ENCODE data around the gene HMGCL. TPM values are rescaled to one million over a fixed set of nuclear protein-coding genes. Genes with fewer than 3 reads are reported as not detected.
A peak's percentile ranks its signal among the peaks of the same experiment; 100 is the strongest.

Gene HMGCL
- total RNA-seq, 1 experiment from 2014 or later: 20.5 TPM

DNA sequence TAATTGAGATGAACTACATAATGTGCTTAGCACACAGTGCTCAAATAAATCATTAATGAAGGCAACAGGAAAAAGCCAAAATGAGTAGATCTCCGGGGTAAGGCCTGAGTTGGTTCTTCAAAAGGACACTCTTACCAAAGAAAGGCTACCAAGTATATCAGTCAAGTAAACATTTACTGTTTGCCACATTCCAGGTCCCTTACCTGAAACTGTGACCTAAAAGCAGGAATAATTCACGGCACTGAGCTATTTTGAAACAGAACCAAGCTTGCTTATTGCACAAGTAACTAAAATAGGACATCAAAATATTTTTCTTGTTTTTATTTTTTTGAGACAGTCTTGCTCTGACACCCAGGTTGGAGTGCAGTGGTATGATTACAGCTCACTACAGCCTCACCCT, 49.0 kb downstream of the HMGCL start:
- no peak for DNase-seq (ENCODE audit: low read depth)

DNA sequence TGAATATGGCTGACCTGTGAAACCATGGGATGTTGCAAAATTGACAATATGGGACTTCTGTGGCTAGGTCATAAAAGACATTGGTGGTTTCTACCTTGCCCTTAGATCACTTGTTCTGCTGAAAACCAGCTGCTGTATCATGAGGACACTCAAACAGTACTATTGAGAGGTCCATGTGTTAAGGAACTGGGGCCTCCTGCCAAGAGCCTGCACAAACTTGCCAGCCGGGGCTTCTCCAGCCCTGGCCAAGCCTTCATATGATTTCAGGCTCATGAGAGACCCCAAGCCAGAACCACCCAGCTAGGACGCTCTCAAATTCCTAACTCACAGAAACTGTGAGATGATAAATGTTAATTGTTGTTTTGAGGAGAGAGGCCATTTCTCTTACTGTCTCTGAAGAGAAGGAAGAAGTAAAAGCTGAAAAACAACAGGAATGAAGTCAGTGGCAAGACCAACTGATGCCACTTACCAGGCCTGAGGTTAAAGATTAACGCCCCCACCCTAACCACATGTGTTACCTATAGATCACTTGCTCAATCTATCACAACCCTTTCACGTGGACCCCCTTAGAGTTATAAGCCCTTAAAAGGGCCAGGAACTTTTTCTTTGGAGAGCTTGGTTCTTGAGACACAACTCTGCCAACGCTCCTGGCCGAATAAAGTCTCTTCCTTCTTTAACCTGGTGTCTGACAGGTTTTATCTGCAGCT, 50.9 kb downstream of the HMGCL start:
- DNase-seq (ENCODE audit: low read depth): no peak

DNA sequence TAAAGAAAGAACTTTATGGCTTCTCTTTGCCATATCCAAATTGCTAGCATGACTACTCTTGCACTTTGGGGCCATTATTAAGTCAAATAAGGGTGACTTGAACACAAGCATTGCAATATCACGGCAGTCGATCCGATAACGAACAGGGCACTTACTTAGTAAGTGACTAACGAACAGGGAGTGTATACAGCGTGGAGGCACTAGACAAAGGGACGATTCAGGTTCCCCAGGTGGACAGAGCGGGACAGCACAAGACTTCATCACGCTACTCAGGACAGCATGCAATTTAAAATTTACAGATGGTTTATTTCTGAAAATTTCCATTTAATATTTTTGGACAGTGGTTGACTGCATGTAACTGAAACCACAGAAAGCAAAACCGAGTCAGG, 52.4 kb downstream of the HMGCL start:
- no peak for DNase-seq (ENCODE audit: low read depth)

DNA sequence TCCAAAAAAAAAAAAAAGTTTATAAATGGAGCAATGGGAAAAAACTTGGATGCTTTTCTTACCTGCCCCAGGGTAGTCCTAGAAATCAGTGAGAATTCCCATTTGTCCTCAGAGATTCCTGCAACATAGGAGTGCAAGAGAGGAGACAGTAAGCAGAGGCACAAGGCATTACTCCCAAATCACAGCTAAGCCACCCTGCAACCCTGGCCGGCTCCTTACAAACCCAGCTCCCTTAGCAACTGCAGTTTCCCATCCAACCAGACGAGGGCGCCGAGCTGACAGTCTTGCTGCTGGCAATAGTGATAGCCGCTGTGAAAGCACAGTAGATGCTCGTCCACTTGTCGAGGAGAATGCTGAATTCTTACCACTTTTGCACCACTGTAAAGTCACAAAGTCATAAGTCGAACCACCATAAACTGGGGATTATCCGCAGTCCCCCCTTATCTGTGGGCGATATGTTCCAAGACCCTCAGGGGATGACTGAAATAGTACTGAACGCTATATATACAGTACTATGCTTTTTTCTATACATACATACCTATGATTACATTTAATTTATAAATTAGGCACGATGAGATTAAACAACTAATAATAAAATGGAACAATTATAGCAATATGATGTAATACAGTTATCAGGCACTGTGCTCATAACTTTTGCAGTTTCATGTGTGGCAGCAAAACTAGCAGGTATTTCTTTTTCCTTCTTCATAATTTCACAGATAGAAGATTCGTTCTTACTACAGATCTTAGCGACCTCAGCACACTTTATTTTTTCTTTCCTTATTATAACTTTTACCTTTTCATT, 53.0 kb downstream of the HMGCL start:
- DNase-seq (ENCODE audit: low read depth): peak; percentile 84

DNA sequence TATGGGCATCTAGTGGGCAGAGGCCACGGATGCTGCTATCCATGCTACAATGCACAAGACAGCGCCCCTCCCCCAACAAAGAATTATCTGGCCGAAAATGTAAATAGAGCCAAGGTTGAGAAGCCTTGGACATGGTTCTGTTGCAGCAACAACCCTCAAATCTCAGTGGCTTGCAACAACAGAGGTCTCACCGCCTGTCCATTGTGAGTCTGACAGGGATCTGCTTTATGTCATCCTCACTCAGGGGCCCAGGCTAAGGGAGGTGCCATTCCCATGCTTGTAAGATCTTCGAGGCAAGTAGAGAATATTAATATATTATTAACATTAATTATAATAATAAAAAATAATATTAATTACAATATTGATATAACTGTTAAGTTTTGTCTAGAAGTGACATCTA, 56.5 kb downstream of the HMGCL start:
- no peak for DNase-seq (ENCODE audit: low read depth)

DNA sequence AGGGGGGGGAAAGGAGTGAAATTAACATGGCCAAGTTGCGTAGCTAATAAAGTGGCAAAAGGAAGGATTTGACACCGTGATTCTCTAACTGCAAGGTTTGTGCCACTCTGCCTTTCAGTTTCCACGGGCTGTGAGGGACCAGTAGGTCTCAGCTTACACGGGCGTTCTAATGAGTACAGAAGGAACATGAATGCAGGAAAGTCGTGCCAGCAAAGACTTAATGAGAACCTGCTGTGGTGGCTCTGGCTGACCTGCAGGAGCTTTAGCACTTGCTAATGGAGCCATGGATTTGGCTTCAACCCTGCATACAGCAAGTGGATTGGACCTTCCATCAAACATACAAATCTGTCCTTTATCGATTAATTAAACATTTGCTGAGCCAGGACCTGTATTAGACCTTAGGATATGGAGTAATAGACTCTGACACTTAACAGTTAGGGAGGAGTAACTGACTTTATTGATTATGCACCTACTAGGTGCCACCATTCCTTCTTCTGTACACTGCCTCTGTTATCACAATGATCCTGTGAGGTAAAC, 62.1 kb downstream of the HMGCL start:
- no peak for DNase-seq (ENCODE audit: low read depth)

DNA sequence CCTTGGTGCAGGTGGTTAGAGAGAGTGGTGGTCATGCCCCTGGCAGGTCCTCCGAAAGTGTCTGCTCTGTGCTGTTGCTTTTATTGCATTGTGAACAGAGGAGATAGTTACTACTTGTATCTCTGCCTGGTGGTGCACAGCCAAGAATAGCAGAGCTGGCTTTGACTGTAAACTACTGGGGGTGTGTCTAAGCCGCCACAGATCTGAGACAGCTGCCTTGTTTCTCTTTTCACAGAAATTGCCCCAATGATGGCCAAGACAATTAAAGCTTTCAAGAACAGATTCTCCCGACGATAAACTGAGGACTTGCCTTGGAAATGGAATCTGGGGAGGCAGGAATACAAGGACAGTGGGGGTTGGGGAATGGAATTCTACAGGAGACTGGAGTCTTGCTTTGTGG, 66.0 kb downstream of the HMGCL start:
- no peak for DNase-seq (ENCODE audit: low read depth)

DNA sequence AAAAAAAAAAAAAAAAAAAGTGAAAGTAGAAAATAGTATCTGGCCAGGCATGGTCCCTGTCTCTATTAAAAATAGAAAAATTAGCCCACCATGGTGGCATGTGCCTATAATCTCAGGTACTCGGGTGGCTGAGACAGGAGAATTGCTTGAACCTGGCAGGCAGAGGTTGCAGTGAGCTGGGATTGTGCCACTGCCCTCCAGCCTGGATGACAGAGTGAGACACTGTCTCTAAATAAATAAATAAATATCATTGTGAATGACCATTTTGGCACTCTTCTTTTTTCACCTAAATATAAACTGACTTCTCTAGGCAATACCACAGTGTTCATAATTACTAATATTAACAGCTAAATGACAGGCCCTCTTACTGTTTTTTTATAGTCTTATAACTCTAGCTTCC, 67.4 kb downstream of the HMGCL start:
- no peak for DNase-seq (ENCODE audit: low read depth)

DNA sequence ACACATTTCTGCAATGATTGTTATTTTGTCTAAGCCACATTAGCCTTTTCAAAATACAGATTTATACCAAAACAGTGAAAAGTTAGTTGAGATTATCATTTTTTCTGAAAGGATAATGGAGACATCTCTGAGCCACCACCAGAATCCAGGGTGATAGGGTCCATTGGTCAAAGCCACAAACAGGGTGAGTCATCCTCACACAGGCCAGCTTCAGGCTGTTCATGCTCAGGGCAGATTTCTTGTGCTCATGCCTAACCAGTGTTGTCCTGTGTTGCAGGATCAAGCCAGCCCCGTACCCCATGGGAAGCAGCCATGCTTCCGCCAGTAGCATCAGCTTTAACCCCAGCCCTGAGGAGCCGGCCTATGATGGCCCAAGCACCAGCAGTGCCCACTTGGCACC, 68.6 kb downstream of the HMGCL start:
- peak; percentile 49 for DNase-seq (ENCODE audit: low read depth)

DNA sequence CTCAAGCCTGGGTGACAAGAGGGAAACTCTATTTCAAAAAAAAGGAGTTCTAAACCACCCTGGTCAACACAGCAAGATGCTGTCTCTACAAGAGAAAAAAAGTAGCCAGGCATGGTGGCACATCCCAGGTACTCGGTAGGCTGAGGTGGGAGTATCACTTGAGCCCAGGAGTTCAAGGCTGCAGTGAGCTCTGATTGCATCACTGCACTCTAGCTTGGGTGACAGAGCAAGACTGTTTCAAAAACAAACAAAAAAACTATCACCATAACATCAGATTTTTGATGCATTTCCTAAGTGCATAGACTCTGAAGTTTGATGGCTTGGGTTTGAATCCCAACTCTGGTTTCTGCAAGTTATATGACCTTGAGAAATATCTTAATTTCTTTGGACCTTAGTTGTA, 72.3 kb downstream of the HMGCL start:
- DNase-seq (ENCODE audit: low read depth): no peak

Other genes with a start within 250 kb of the HMGCL start
- gene RPL11, start 133.6 kb downstream of the HMGCL start, total RNA-seq (2014; rRNA removed; shearing (Covaris generic)): 1,672 and 1,721 TPM in 2 replicates
- 83.0 and 85.5 TPM in 2 replicates for gene ELOA, start 82.0 kb downstream of the HMGCL start, total RNA-seq (2014; rRNA removed; shearing (Covaris generic))
- gene PITHD1, start 47.0 kb downstream of the HMGCL start, total RNA-seq (2014; rRNA removed; shearing (Covaris generic)): 131 TPM in 2 replicates
- 103 and 113 TPM in 2 replicates for gene LYPLA2, start 34.3 kb downstream of the HMGCL start, total RNA-seq (2014; rRNA removed; shearing (Covaris generic))
- 108 and 110 TPM in 2 replicates for gene GALE, start 24.7 kb downstream of the HMGCL start, total RNA-seq (2014; rRNA removed; shearing (Covaris generic))
- gene FUCA1, start 42.9 kb upstream of the HMGCL start, total RNA-seq (2014; rRNA removed; shearing (Covaris generic)): 17.0 and 21.6 TPM in 2 replicates
- gene CNR2, start 87.9 kb upstream of the HMGCL start, total RNA-seq (2014; rRNA removed; shearing (Covaris generic)): not detected in 2 replicates
- 178 and 183 TPM in 2 replicates for gene PNRC2, start 134.4 kb upstream of the HMGCL start, total RNA-seq (2014; rRNA removed; shearing (Covaris generic))
- gene SRSF10, start 154.9 kb upstream of the HMGCL start, total RNA-seq (2014; rRNA removed; shearing (Covaris generic)): 125 and 130 TPM in 2 replicates